ENCODE results near the gene NHSL2. TPM values are rescaled to one million over a fixed set of nuclear protein-coding genes. Genes with fewer than 3 reads are reported as not detected.
"Not testable (repeated sequence)": the region's sequence is repeated elsewhere in the genome, so short reads cannot be mapped to it uniquely, and the experiment has no call there.

Gene NHSL2
- 10 to 100 TPM in 1 of 3 donors, 1 to 10 TPM in 2; 8.6 to 10.1 (median 9.5) TPM for polyA plus RNA-seq (ENCODE audit: insufficient read length in 3 of 3)
- long read RNA-seq, donor 1, partial matches to known transcripts = 0 of 6 reads
- long read RNA-seq, donor 1, other reads (novel, unspliced or antisense) = 5 of 6 reads
- long read RNA-seq, donor 2 = 0 reads
- long read RNA-seq, donor 3 = 0 reads
- long read RNA-seq, donor 4 = 0 reads
- long read RNA-seq, donor 5 = 0 reads
- long read RNA-seq, donor 6, partial matches to known transcripts = 0 of 7 reads
- long read RNA-seq, donor 6, other reads (novel, unspliced or antisense) = 7 of 7 reads
- long read RNA-seq, donor 7, partial matches to known transcripts = 12 of 12 reads
- long read RNA-seq, donor 7, other reads (novel, unspliced or antisense) = 0 of 12 reads
- long read RNA-seq, donor 8 = 0 reads
- long read RNA-seq, donor 9, partial matches to known transcripts = 17 of 17 reads
- long read RNA-seq, donor 9, other reads (novel, unspliced or antisense) = 0 of 17 reads
- long read RNA-seq, donor 10 = 0 reads
- long read RNA-seq, donor 11, partial matches to known transcripts = 7 of 7 reads
- long read RNA-seq, donor 11, other reads (novel, unspliced or antisense) = 0 of 7 reads
- long read RNA-seq, donor 12 = 0 reads
- long read RNA-seq, donor 13, partial matches to known transcripts = 15 of 15 reads
- long read RNA-seq, donor 13, other reads (novel, unspliced or antisense) = 0 of 15 reads
- long read RNA-seq, donor 14, partial matches to known transcripts = 0 of 1 reads
- long read RNA-seq, donor 14, other reads (novel, unspliced or antisense) = 0 of 1 reads
- long read RNA-seq, donor 15 = 0 reads
- long read RNA-seq, donor 16 = 0 reads

GRCh38 chrX:71910643-71910985 lies at the start of gene NHSL2:
TSS of gene NHSL2 (plus strand) at chrX:71910845.
- DNase-seq = no peak

DNA sequence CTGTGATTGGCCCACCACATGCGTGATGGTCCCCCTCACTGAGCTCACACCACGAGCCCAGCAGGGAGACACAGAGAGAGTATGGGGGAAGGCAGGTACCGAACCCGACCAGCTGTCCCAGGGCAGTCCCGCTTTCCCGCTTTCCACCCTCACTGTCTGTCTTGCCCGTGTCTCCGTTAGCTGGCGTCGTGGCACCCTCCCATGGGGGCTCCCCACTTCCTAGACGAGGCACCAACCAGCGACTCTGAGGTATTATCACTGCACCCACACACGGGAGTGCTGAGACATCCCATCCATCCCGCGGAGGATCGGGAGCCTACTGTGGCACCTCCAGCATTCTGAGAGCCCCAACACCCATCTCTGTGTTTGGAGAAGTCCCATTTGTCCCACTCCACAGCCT lies 43.0 kb upstream of the NHSL2 start:
- no peak for DNase-seq

DNA sequence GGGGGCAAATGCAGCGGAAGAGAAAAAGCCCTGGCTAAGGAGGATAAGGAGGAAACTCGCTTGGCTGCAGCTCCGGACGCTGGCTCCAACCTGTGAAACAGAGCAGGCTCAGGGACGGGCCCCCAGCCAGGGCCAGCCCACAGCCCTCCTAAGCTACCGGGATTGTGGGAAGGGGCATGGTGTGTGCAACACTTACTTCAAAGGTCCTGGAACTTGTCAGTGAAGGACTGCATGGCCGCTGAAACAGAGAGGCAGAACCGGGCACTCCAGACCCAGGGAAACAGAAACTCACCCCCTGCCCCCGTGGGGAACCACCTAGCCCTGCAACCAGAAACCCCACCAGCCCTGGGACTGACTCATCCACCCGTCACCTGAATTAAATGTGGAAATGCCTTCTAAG lies 41.1 kb upstream of the NHSL2 start:
- DNase-seq = not testable (repeated sequence)

GRCh38 chrX:71870208-71871098 lies 40.2 kb upstream of the NHSL2 start:
- peak; percentile 5 for DNase-seq

- DNase-seq = no peak
These were observed 39.3 kb upstream of the NHSL2 start for GRCh38 chrX:71871367-71871766.

DNA sequence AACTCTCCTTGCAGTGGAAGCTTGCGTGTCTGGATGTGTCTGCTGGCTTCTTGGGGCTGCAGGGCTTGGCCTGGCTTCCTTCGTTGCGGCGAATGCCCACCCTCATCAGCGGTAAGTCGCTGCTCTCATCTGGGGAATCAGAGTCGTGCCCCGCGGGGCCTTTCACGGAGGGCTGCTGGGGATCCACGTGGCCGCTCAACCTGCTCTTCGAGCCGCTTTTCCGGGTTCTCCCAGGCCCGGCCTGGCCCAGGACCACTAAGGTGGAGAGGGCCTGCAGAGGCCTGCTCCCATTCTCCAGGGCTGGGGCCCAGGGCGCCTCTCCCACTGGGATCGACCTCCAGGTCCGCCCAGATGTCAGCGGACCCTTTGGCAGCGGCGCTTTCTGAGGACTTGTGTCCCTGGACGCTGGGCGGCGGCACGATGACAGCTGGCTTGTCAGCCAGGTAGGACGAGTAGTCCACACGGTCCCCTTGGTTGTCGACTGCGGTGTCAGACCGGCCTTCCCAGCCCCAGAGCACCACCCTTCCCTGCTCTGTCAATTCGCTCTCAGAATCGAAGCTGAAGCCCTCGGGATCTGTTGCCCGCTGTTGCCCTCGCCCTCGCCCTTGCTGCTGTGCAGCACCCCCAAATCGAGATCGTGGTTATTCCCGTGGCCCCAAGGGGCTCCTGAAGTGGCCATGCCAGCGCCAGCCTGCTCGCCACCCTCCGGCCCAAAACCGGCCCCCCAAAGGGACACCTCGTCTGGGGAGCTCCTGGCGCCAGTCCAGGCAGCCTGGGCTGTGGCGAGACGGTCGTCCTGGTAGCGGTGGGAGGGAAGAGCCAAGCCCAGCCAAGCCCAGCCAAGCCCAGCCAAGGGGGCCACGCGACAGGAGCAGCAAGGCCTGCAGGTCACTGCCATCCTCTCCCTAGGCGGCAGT lies 37.8 kb upstream of the NHSL2 start:
- DNase-seq = no peak

- no peak for DNase-seq
These were observed 37.2 kb upstream of the NHSL2 start for GRCh38 chrX:71873459-71873833.

DNA sequence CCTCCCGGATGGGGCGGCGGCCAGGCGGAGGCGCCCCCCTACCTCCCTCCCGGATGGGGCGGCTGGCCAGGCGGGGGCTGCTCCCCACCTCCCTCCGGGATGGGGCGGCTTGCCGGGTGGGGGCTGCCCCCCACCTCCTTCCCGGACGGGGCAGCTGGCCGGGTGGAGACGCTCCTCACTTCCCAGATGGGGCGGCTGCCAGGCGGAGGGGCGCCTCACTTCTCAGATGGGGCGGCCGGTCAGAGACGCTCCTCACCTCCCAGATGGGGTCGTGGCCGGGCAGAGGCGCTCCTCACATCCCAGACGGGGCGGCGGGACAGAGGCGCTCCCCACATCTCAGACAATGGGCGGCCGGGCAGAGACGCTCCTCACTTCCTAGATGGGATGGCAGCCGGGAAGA lies 33.8 kb upstream of the NHSL2 start:
- DNase-seq = not testable (repeated sequence)

DNA sequence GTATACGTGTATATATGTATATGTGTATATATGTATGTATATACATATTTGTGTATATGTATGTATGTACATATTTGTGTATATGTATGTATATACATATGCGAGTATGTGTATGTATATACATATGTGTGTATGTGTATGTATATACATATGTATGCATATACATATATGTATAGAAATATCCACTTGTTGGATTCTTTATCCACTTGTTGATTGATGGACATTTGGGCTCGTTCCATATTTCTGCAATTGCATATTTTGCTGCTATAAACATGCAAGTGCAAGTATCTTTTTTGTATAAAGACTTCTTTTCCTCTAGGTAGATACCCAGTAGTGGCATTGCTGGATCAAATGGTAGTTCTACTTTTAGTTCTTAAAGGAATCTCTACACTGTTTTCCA lies 25.5 kb upstream of the NHSL2 start:
- no peak for DNase-seq

- DNase-seq = no peak
These were observed 15.0 kb upstream of the NHSL2 start for GRCh38 chrX:71895607-71896006.

- DNase-seq = no peak
These were observed 4.5 kb upstream of the NHSL2 start for GRCh38 chrX:71906144-71906543.

DNA sequence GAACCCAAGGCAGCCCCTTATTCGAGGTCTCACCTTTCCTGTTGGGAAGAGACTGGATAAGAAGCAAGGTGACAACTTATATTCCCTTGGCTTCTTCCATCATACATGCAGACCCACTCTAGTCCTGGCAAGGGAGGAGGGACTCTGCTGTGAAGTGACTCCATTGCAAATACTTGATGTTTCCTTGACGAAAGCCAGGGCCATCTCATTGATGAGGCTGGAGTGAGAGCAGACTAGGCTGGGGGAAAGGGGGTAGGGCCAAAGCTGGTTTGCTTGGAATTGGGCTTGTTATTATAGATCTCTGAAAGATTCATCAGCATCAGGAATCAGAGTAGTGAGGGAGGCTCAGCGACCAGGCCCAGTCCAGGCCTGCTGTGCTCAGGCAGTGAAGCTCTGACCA lies 2.3 kb upstream of the NHSL2 start:
- no peak for DNase-seq

- DNase-seq = no peak
These were observed 689 bp upstream of the NHSL2 start for GRCh38 chrX:71909956-71910355.

- DNase-seq = no peak
These were observed 513 bp downstream of the NHSL2 start for GRCh38 chrX:71910986-71911730.

GRCh38 chrX:71911731-71912050 lies 1.0 kb downstream of the NHSL2 start:
- DNase-seq = no peak

DNA sequence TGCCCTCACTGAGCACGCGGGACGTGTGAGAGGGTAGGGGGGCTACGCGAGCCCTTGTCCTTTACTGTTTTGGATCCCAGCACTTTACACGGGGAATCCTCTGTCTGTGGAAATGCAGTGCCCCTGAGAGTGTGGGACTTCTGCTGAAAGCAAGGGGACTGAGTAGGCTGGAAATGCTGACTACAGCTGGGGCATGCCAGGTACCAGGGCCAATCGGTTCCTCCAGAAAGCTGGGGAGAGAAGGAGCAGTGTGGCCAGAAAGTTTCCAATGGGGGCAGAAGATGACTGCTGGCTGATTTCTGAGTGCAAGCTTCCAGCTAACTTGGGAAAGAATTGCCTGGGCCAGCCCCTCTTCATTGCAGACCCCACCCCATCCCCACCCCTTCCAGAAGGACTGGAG lies 1.5 kb downstream of the NHSL2 start:
- DNase-seq = no peak

GRCh38 chrX:71913156-71913950 lies 2.7 kb downstream of the NHSL2 start:
- no peak for DNase-seq

- peak; percentile 57 for DNase-seq
These were observed 7.1 kb downstream of the NHSL2 start for GRCh38 chrX:71917621-71918343.

DNA sequence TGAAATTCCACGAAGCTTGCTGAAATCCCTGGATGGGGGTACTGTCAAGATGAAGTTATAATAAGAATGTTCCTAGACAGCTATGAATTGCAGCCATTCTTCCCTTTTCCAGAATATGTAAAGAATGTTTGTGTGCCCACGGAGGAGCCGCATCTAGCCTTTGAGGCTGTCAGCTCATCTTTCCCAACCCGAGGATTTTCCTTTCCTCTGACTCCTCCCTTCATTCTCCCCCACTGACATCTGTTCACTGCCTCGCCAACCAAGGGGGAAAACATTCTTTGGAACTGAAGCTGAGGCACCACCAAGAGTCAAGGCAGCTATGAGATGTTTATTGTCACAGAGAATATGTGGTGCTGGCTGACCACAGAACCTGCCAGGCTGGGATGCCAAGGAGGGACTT lies 8.8 kb downstream of the NHSL2 start:
- no peak for DNase-seq
